ENCODE measurements around the gene USP6NL. TPM values are rescaled to one million over a fixed set of nuclear protein-coding genes. Genes with fewer than 3 reads are reported as not detected.

The USP6NL gene
- total RNA-seq, 1 experiment from 2014 or later = 38.7 TPM

GRCh38 chr10:11415095-11415494 lies 196.4 kb downstream of the USP6NL start:
- DNase-seq (ENCODE audit: low spot score) = no peak
- intact Hi-C loops (cut with micrococcal nuclease; ENCODE audit: unreplicated experiment) = no loop called here
- Histone ChIP-seq H3K4me3 (ENCODE audit: low read depth, low read length, poor library complexity, severe bottlenecking) (no peak overlapping the region), H3K36me3 (ENCODE audit: insufficient read depth, low read length, poor library complexity, severe bottlenecking) (no peaks in the 10 kb centered on the region), H3K9me3 (ENCODE audit: low read depth, low read length, poor library complexity, severe bottlenecking) (no peaks in the 10 kb centered on the region), H3K4me1 (ENCODE audit: insufficient read depth, low read length, poor library complexity, severe bottlenecking) (peaks cover 3% of the 10 kb centered on the region), H3K27me3 (replicated peaks; ENCODE audit: insufficient read depth, low read depth, low read length, poor library complexity) (no peaks in the 10 kb centered on the region), H3K27ac (ENCODE audit: low read depth, low read length, poor library complexity, severe bottlenecking) (no peak overlapping the region)
- CTCF ChIA-PET = interaction anchor here (0.6 kb wide), 1 partner anchor 65 kb away, joined by 4 read pairs; no protein-coding TSS in a partner anchor
- POLR2A ChIA-PET (ENCODE audit: low non-redundant PET) = no interaction called here
- TF ChIP-seq, protein P1, sequence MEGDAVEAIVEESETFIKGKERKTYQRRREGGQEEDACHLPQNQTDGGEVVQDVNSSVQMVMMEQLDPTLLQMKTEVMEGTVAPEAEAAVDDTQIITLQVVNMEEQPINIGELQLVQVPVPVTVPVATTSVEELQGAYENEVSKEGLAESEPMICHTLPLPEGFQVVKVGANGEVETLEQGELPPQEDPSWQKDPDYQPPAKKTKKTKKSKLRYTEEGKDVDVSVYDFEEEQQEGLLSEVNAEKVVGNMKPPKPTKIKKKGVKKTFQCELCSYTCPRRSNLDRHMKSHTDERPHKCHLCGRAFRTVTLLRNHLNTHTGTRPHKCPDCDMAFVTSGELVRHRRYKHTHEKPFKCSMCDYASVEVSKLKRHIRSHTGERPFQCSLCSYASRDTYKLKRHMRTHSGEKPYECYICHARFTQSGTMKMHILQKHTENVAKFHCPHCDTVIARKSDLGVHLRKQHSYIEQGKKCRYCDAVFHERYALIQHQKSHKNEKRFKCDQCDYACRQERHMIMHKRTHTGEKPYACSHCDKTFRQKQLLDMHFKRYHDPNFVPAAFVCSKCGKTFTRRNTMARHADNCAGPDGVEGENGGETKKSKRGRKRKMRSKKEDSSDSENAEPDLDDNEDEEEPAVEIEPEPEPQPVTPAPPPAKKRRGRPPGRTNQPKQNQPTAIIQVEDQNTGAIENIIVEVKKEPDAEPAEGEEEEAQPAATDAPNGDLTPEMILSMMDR (conservative IDR thresholded peaks at IDR 0.05; ENCODE audit: low read depth, low read length) = no peak
- no peak for TF ChIP-seq EZH2 (IDR thresholded peaks at IDR 0.05; ENCODE audit: borderline replicate concordance, low read depth, low read length, poor library complexity, severe bottlenecking)
- BruUV-seq (replicated peaks) = no TSS peak

DNA sequence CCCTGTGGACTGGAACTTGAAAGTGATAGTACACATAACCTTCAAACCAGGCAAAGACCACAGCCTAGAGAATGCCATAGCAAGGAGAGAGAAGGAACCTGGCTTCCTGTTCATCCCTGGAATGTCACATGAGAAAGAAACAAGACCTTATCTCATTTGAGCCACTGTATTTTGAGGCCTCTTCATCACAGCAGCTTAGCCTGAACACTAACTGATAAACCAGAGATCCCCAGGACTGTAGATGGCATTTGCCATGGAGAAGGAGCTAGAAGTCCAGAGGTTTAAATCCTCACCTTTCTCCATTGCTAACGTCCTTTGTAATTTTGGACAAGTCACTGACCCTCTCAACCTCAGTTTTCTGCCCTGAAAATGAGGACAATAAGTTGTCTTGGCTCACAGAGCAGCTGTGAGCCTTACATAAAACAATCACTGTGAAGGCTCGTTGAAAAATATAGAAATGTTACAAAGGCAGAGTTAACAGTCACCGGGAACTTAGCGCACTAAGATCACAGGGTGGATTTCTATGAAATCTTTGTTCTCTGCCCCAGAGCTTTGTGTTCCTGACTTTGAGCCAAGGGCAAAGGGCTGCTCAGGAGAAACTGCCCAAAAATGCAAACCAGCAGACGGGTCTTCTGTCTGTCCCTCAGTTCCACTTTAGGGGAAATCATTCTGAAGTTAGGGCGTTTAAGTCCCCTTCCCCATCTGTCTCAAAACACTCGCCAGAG lies 197.0 kb downstream of the USP6NL start:
- TF ChIP-seq EZH2 (IDR thresholded peaks at IDR 0.05; ENCODE audit: borderline replicate concordance, low read depth, low read length, poor library complexity, severe bottlenecking) = no peak
- TF ChIP-seq, protein P1 (conservative IDR thresholded peaks at IDR 0.05; ENCODE audit: low read depth, low read length) = no peak
- ChIA-PET POLR2A (ENCODE audit: low non-redundant PET) (no interaction called here), CTCF (interaction anchor here (0.6 to 0.7 kb wide), 2 partner anchors 65 to 343 kb away, joined by 3 to 4 read pairs; no protein-coding TSS in a partner anchor)
- BruUV-seq (replicated peaks) = no TSS peak
- intact Hi-C loops (cut with micrococcal nuclease; ENCODE audit: unreplicated experiment) = no loop called here
- Histone ChIP-seq H3K4me3 (ENCODE audit: low read depth, low read length, poor library complexity, severe bottlenecking) (no peak overlapping the region), H3K4me1 (ENCODE audit: insufficient read depth, low read length, poor library complexity, severe bottlenecking) (peaks cover 4% of the 10 kb centered on the region), H3K27ac (ENCODE audit: low read depth, low read length, poor library complexity, severe bottlenecking) (no peak overlapping the region), H3K9me3 (ENCODE audit: low read depth, low read length, poor library complexity, severe bottlenecking) (no peaks in the 10 kb centered on the region), H3K36me3 (ENCODE audit: insufficient read depth, low read length, poor library complexity, severe bottlenecking) (no peaks in the 10 kb centered on the region), H3K27me3 (replicated peaks; ENCODE audit: insufficient read depth, low read depth, low read length, poor library complexity) (no peaks in the 10 kb centered on the region)
- DNase-seq (ENCODE audit: low spot score) = no peak

DNA sequence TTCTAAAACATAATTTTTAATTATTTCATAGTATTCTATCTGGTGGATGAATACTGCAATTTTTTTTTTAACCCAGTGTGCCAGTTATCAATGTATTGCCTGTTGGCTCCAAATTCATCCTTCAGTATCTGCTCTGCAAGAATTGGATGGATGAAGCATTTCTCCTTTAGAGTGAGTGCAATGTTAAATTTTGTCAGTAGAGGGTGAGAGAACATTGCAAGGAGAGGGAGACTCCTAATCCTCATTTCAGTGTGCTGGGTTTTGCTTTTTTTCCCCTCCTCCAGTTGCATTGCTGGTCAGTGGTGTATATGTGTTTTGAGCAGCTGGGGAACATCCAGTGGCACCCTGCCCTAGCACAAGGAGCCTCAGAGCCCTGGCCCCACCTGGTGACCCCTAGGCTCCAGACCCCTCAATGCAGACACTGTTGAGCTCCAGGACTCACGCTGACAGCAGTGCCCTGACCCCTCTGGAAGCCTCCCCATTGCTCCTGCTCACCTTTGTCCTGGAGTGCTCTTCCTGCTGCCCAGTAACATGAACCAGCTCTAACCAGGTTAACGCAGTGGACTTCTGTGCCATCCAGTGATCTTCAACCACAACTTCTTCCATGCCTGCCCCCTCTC lies 199.4 kb downstream of the USP6NL start:
- intact Hi-C loops (cut with micrococcal nuclease; ENCODE audit: unreplicated experiment) = no loop called here
- DNase-seq (ENCODE audit: low spot score) = peak; percentile 54
- BruUV-seq (replicated peaks) = no TSS peak
- Histone ChIP-seq H3K36me3 (ENCODE audit: insufficient read depth, low read length, poor library complexity, severe bottlenecking) (no peaks in the 10 kb centered on the region), H3K4me3 (ENCODE audit: low read depth, low read length, poor library complexity, severe bottlenecking) (no peak overlapping the region), H3K4me1 (ENCODE audit: insufficient read depth, low read length, poor library complexity, severe bottlenecking) (peaks cover 4% of the 10 kb centered on the region), H3K27me3 (replicated peaks; ENCODE audit: insufficient read depth, low read depth, low read length, poor library complexity) (no peaks in the 10 kb centered on the region), H3K27ac (ENCODE audit: low read depth, low read length, poor library complexity, severe bottlenecking) (no peak overlapping the region), H3K9me3 (ENCODE audit: low read depth, low read length, poor library complexity, severe bottlenecking) (no peaks in the 10 kb centered on the region)
- ChIA-PET POLR2A (ENCODE audit: low non-redundant PET) (no interaction called here), CTCF (no interaction called here)
- no peak for TF ChIP-seq EZH2 (IDR thresholded peaks at IDR 0.05; ENCODE audit: borderline replicate concordance, low read depth, low read length, poor library complexity, severe bottlenecking)
- TF ChIP-seq, protein P1 (conservative IDR thresholded peaks at IDR 0.05; ENCODE audit: low read depth, low read length) = peak; percentile 63

All from A673 (cell line).